HG03159 (cell line): ENCODE data around the gene SASH1.

ENCODE experiments used
- ATAC-seq: cut with Tn5 transposase; IDR thresholded peaks from one replicate; pipeline ENCODE4 v1.9.1; 2021; ENCODE audit warnings: mild to moderate bottlenecking, moderate library complexity; ENCODE audit not compliant: unreplicated experiment

Gene SASH1

GRCh38 chr6:148538261-148539190 lies 195.9 kb downstream of the SASH1 start:
- ATAC-seq, result no peak

- no peak for ATAC-seq
Observed at GRCh38 chr6:148543540-148543939, 200.9 kb downstream of the SASH1 start.

GRCh38 chr6:148544421-148544820 lies 201.8 kb downstream of the SASH1 start:
- ATAC-seq, result no peak

GRCh38 chr6:148545901-148546300 lies 203.3 kb downstream of the SASH1 start:
- no peak for ATAC-seq

GRCh38 chr6:148547110-148547509 lies 204.5 kb downstream of the SASH1 start:
- ATAC-seq, result no peak

- no peak for ATAC-seq
Observed at GRCh38 chr6:148548065-148548748, 205.6 kb downstream of the SASH1 start.

GRCh38 chr6:148548749-148549140 lies 206.1 kb downstream of the SASH1 start:
- no peak for ATAC-seq

GRCh38 chr6:148550569-148550968 lies 207.9 kb downstream of the SASH1 start:
- ATAC-seq, result no peak

GRCh38 chr6:148551226-148551625 lies 208.6 kb downstream of the SASH1 start:
- ATAC-seq, result no peak

- no peak for ATAC-seq
Observed at GRCh38 chr6:148556410-148556809, 213.8 kb downstream of the SASH1 start.

- ATAC-seq, result no peak
Observed at GRCh38 chr6:148557796-148558321, 215.2 kb downstream of the SASH1 start.

- ATAC-seq, result peak; percentile 87
Observed at GRCh38 chr6:148559848-148560433, 217.3 kb downstream of the SASH1 start.

- no peak for ATAC-seq
Observed at GRCh38 chr6:148561629-148562028, 219.0 kb downstream of the SASH1 start.

- no peak for ATAC-seq
Observed at GRCh38 chr6:148563066-148563465, 220.4 kb downstream of the SASH1 start.

- ATAC-seq, result no peak
Observed at GRCh38 chr6:148564494-148565035, 221.9 kb downstream of the SASH1 start.

GRCh38 chr6:148565321-148565926 lies 222.8 kb downstream of the SASH1 start:
- no peak for ATAC-seq

GRCh38 chr6:148565930-148566663 lies 223.5 kb downstream of the SASH1 start:
- ATAC-seq, result no peak

- no peak for ATAC-seq
Observed at GRCh38 chr6:148566664-148567350, 224.2 kb downstream of the SASH1 start.

GRCh38 chr6:148570456-148570855 lies 227.8 kb downstream of the SASH1 start:
- no peak for ATAC-seq
